ENCODE measurements around the gene RNASE13.
"Not testable (repeated sequence)": the region's sequence is repeated elsewhere in the genome, so short reads cannot be mapped to it uniquely, and the experiment has no call there.

RNASE13 gene

GRCh38 chr14:21042918-21043317 lies 8.3 kb upstream of the RNASE13 start:
- DNase-seq (ENCODE audit: low read depth in 2 of 2) = no peak

- DNase-seq (ENCODE audit: low read depth in 2 of 2) = no peak
Observed at GRCh38 chr14:21041676-21042433, 7.2 kb upstream of the RNASE13 start, which contains the start of gene RNASE7. Gene RNASE7 (plus strand): TSS chr14:21042362. CDS start chr14:21042993, 631 bp downstream.

GRCh38 chr14:21040941-21041340 lies 6.3 kb upstream of the RNASE13 start:
- not testable (repeated sequence) for DNase-seq (ENCODE audit: low read depth in 2 of 2)

DNA sequence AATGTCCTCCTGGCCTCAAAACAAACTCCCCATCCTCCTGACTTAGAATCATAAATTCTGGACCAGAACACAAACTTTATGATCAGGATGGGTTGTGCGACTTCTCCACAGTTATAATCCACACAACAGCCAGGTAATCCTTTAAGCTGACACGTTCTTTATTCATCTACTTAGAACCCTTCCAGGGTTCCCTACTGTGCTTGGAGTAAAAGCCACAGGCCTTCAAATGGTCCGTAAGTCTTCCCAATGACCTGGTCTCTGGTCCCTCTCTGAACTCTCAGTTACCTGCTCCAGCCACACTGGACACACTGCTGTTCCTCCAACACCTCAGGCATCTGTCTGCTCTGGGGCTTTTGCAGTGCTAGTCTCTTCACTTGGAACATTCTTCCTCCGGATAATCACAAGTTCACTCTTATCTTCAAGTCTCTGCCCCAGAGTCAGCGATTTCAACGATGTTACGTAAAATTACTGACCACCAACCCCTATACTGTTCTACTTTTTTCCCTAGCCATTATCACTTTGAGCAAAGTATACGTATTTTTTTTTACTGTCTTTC lies 5.8 kb upstream of the RNASE13 start:
- no peak for DNase-seq (ENCODE audit: low read depth in 2 of 2)

GRCh38 chr14:21039585-21040369 lies 5.2 kb upstream of the RNASE13 start:
- peak in 1 of 2 donors; percentile 13 for DNase-seq (ENCODE audit: low read depth in 2 of 2)

DNA sequence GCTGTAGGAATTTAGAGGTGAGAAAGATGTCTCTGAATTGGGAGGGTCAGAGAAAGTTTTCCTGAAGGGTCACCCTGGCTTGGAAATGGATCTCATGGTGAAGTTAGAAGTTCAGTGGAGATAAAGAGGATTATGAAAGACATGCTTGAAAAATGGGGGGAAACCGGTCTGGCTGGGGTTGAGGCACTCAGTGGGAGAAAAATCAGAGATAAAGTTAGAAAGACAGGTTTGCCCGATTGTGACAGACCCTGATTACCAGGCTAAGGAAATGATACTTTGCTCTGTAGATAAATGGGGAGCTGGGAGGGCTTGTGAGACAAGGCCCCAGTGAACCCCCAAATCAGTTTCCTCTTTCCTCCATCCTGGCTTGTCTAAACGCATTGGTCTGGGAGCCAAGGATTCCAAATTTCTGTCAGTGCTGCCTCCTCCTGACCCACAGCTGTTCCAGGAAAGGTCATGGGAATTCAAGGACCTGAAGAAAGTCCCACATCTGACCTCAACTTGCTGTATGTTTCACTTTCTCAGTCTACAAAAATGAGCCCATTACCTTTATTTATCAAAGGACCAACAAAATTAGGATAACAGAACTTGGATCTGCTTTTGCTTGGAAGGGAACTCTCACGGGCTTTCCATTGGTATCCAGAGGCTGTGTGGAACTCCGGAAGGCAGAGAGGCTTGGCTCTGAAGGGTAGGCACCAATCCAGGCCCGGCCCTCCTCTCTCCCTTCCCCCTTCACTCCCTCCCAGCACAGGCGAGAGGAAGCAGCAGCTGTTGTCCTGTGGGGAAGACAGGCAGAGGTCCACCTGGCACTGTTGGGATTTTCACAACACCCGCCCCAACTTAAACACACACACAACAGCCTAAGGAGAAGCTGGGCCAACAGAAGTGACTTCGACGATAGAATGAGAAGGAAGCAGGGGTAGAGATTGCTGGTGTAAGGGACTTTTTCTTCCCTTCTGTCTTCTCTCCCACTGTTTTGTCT lies 4.1 kb upstream of the RNASE13 start:
- no peak for DNase-seq (ENCODE audit: low read depth in 2 of 2)

DNA sequence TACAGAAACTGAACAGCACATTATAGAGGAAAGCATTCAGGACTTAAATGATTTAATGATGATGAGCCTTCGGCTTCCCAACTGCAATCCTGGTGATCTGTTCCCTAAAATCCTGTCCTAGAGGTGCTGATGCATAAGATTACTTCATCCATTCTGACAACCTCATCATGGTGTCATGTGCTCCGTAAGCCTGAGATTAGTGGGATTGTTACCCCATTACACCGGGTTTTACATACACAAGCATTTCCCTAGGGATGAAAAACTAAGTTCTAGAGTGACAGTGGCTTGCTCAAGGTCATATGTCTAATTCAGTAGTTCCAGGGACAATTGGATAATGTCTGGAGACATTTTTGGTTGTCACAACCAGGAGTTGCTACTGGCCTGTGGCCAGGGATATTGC lies 2.5 kb upstream of the RNASE13 start:
- no peak for DNase-seq (ENCODE audit: low read depth in 2 of 2)

DNA sequence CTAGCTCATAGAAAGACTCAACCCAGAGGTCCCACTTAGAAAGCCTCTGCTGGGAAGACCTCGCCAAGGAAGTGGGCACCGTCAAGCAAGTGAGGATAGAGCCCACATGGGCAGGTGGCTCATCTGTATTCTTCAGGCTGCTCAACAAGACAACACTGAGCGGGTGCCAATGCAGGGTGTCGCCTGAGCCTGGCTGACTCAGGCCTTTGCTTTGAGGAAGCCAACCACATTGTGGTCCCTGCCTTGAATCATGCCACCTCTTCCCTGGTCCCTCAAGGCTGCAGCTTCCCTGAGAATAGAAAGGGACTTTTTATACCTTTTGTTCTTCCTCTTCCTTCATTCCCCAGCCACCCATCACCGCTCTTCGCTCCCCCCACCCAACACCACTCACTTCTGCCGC lies 2.1 kb upstream of the RNASE13 start:
- DNase-seq (ENCODE audit: low read depth in 2 of 2) = no peak

DNA sequence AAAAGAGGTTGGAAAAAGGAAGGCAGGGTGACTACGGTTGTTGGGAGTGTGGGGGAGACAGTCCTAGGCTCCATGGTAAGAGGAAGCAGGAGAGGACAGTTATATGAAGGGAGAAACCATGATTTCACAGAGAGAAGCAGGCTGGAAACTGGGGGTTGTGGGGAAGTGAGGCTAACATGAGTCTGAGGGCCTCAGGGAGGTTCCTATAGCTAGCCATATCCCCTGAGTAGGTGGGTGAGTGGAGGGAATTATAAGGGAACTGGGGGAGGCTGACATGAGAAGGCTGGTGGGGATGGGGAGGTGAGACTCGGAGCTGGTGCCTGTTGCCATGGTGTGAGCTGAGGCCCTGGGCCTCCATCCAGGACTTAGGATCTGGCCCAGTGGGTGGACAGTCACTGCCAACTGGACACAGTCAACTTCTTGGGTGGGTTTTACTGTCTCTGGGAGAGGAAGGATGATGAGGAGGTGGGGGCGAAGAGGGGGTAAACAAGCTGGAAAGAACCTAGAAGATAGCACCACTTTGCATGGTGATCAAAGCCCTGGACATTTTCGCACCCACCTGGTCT lies 1.4 kb downstream of the RNASE13 start:
- no peak for DNase-seq (ENCODE audit: low read depth in 2 of 2)

- DNase-seq (ENCODE audit: low read depth in 2 of 2) = no peak
Observed at GRCh38 chr14:21032326-21033132, 2.1 kb downstream of the RNASE13 start.

DNA sequence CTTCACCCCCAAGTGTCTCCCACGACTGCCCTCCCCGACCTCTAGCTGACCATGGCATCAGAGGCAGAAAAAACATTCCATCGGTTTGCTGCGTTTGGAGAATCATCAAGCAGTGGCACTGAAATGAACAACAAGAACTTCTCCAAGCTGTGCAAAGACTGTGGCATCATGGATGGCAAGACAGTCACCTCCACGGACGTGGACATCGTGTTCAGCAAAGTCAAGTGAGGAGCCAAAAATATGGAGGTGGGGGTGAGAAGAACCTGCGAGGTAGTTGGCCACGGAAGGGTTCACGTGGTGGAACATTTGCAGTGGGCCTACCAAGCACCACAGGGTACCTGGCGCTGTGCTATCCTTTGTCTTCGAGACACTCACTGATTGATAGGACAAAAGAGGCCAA lies 4.1 kb downstream of the RNASE13 start:
- no peak for DNase-seq (ENCODE audit: low read depth in 2 of 2)

DNA sequence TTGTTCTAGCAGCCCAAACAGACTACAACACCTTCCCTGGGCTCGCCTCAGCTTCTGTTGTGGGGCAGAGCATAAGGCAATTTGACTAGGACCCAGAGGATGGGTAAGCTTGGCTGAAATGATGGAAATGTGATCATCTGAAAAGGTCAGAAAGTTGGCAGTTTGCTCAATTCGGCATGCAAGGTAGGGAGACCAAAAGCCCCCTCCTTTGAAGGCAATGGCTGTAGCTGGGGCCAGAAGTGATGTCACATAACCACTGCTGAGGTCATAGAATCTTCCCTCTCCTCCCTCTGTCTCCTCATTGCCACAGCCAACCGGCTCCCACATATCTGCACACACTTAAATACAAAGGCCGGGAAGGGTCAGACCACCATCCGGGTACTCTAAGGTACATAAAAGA lies 4.7 kb downstream of the RNASE13 start, which contains the start of gene TPPP2:
Gene TPPP2, plus strand, starts transcription at position 301 of the 400 bp plus-strand sequence. CDS start 365 bp downstream, outside the sequence.
- no peak for DNase-seq (ENCODE audit: low read depth in 2 of 2)

DNA sequence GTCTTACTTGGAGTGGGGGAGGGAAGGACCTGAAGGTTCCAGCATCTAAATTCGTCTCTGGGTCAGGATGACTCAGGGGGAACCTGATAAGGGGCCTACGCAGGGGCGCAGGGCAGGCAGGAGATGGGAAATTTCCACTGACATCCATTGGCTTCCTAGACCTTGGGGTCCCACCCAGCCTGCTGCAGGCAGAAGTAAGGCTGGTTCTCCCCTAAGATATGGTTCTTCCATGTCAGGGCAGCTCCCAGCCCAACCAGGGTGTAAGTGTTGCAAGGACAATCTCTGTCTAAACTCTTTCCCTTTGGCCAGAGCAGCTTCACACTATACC lies 7.7 kb downstream of the RNASE13 start:
- no peak for DNase-seq (ENCODE audit: low read depth in 2 of 2)

DNA sequence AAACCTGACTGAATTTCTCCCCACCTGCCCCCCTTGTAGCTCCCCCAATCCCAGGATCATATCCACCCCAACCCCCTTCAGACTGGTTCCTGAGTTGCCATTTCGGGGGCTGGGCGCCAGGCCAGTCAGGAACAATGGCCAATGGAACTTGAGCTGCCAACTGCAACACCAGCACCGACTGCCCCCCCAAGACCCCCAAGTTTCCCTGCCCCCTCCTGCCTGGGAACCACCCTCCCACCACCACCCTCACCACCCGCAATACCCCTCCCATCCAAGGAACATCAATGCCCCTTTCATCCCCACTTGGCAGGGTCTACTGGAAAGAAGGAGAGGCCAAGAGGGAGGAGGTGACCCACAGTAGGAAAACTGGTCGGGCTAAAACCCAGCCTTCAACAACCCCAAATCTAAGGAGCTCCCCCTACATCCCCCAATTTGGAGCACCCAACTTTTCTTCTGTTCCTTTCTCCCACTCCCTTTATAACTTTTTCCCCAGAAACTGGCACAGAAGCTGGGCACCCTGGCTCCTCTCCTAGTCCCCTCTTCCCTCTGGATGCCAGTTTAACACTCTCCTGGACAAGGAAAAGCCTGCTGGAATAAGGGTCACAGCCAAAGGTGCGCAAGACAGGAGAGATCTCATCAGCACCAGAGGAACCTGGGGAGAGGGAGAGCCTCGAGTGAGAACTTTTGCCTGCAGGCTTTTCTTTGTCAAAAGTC lies 8.2 kb downstream of the RNASE13 start:
- no peak for DNase-seq (ENCODE audit: low read depth in 2 of 2)

GRCh38 chr14:21025371-21026273 lies 9.0 kb downstream of the RNASE13 start:
- no peak for DNase-seq (ENCODE audit: low read depth in 2 of 2)

GRCh38 chr14:21024585-21025370 lies 9.8 kb downstream of the RNASE13 start, which contains the start of gene NDRG2:
Gene NDRG2 (minus strand): TSS chr14:21025061. CDS start chr14:21023315, 1,746 bp downstream.
- DNase-seq (ENCODE audit: low read depth in 2 of 2) = peak; percentile 61 to 67

DNA sequence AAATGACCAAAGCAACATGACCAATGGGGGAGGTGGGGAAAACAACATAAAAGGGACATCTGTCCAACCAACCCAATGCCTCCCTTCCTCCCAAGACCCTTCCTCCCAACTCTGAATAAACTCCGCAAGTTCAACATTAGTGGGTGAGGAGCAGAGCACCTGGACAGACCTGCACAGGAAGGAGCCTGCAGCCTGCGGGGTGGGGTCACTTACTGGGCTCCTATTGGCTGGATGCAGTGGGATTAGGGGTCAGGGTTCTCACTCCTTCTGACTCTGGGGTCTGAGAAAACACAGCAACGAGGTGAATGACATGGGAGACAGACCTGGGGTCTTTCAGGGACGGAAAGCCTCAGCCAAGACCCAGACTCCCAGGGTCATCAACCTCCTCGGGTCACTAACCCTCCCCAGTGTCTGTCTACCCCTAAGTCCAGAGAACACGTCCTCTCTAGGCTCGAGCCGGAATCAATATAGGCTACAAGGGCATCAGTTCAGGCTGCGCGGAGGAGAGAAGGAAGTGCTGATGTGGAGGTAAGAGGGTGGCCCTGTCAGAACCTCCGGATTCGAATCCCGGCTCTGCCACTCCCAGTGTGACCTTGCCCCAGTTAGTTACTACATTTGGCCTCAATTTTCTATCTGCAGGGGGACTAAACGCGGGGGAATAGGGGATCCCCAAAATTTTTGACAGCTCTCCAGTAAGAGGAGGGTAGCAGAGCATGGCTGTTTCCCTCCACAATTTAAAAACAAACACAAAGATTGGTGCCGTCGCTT lies 10.6 kb downstream of the RNASE13 start:
- no peak for DNase-seq (ENCODE audit: low read depth in 2 of 2)
